ENCODE data around the gene PCDHGA2. TPM values are rescaled to one million over a fixed set of nuclear protein-coding genes. Genes with fewer than 3 reads are reported as not detected.
"Not testable (repeated sequence)": the region's sequence is repeated elsewhere in the genome, so short reads cannot be mapped to it uniquely, and the experiment has no call there.

The PCDHGA2 gene
- total RNA-seq, 1 experiment from 2014 or later: not detected

DNA sequence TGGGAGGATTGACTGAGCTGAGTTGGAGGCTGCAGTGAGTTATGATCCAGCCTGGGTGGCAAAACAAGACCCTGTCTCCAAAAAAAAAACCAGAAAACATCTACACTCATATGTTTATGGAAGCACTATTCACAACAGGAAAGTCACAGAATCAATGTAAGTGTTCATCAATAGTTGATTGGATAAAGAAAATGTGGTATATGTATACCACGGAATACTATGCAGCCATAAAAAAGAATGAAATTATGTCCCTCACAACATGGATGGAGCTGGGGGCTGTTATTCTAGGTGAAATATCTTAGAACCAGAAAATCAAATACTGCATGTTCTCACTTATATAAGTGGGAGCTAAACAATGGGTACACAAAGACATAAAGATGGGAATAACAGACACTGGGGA is 31.9 kb upstream of the PCDHGA2 start:
- H3K27ac ChIP-seq (ENCODE audit: low read length): no peak overlapping the region
- CTCF ChIA-PET: no interaction called here
- H3K4me1 ChIP-seq (ENCODE audit: insufficient read depth, low read length): no peaks in the 10 kb centered on the region
- no peaks in the 10 kb centered on the region for H3K36me3 ChIP-seq (ENCODE audit: low read depth, low read length)
- DNase-seq: no peak
- H4K20me1 ChIP-seq (ENCODE audit: low read length): no peaks in the 10 kb centered on the region
- H3K27me3 ChIP-seq (ENCODE audit: low read length): no peaks in the 10 kb centered on the region
- H2AFZ ChIP-seq (ENCODE audit: low read length): no peak overlapping the region
- no TSS peak for BruUV-seq (replicated peaks)
- no peak overlapping the region for H3K9ac ChIP-seq (ENCODE audit: low read length)
- H3K9me3 ChIP-seq (ENCODE audit: low read length): no peaks in the 10 kb centered on the region
- H3K4me2 ChIP-seq (ENCODE audit: low read length): no peak overlapping the region
- no peaks in the 10 kb centered on the region for H3K79me2 ChIP-seq (ENCODE audit: low read length)
- no peaks in the 10 kb centered on the region for H3F3A ChIP-seq (ENCODE audit: low read length, unreplicated experiment)
- no peaks in the 10 kb centered on the region for H3K9me2 ChIP-seq (replicated peaks; ENCODE audit: low read length)
- no peak for TF ChIP-seq EZH2 (IDR thresholded peaks at IDR 0.05; ENCODE audit: low read length, unreplicated experiment)
- no peak for TF ChIP-seq EZH2phosphoT487 (IDR thresholded peaks at IDR 0.05; ENCODE audit: borderline replicate concordance, low read length)
- TF ChIP-seq, protein P1, sequence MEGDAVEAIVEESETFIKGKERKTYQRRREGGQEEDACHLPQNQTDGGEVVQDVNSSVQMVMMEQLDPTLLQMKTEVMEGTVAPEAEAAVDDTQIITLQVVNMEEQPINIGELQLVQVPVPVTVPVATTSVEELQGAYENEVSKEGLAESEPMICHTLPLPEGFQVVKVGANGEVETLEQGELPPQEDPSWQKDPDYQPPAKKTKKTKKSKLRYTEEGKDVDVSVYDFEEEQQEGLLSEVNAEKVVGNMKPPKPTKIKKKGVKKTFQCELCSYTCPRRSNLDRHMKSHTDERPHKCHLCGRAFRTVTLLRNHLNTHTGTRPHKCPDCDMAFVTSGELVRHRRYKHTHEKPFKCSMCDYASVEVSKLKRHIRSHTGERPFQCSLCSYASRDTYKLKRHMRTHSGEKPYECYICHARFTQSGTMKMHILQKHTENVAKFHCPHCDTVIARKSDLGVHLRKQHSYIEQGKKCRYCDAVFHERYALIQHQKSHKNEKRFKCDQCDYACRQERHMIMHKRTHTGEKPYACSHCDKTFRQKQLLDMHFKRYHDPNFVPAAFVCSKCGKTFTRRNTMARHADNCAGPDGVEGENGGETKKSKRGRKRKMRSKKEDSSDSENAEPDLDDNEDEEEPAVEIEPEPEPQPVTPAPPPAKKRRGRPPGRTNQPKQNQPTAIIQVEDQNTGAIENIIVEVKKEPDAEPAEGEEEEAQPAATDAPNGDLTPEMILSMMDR (conservative IDR thresholded peaks at IDR 0.05; ENCODE audit: low read depth, low read length): no peak
- ATAC-seq: no peak
- H3K4me3 ChIP-seq (ENCODE audit: low read length): no peak overlapping the region
- intact Hi-C loops (cut with micrococcal nuclease): no loop called here
- POLR2A ChIA-PET (ENCODE audit: unreplicated experiment): no interaction called here

DNA sequence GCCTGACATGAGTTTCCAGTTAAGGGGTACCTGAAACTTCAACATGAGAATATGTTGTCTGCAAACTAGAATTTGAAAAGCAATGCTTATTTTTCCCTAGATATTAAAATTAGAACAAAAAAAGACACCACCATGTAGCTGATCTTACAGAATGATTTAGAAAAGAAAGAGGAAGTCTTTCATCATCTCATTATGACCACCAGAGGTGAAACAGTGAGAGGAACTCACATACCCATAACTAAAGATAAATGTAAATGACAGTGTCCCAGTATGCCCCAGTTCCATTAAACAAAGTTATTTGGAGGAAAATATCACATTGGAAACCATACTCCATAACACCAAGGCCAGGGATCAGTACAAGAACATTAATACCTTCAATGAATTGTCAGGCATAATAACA is 24.8 kb upstream of the PCDHGA2 start:
- no peak overlapping the region for H3K27ac ChIP-seq (ENCODE audit: low read length)
- no peak overlapping the region for H2AFZ ChIP-seq (ENCODE audit: low read length)
- no peaks in the 10 kb centered on the region for H4K20me1 ChIP-seq (ENCODE audit: low read length)
- no peak overlapping the region for H3K4me3 ChIP-seq (ENCODE audit: low read length)
- intact Hi-C loops (cut with micrococcal nuclease): no loop called here
- H3K4me2 ChIP-seq (ENCODE audit: low read length): no peak overlapping the region
- H3K9ac ChIP-seq (ENCODE audit: low read length): no peak overlapping the region
- no TSS peak for BruUV-seq (replicated peaks)
- ATAC-seq (no peak), DNase-seq (no peak)
- H3K4me1 ChIP-seq (ENCODE audit: insufficient read depth, low read length): no peaks in the 10 kb centered on the region
- ChIA-PET POLR2A (ENCODE audit: unreplicated experiment) (no interaction called here), CTCF (no interaction called here)
- no peaks in the 10 kb centered on the region for H3K9me2 ChIP-seq (replicated peaks; ENCODE audit: low read length)
- H3K27me3 ChIP-seq (ENCODE audit: low read length): no peaks in the 10 kb centered on the region
- H3K79me2 ChIP-seq (ENCODE audit: low read length): peaks cover 10% of the 10 kb centered on the region
- H3F3A ChIP-seq (ENCODE audit: low read length, unreplicated experiment): no peaks in the 10 kb centered on the region
- TF ChIP-seq EZH2phosphoT487 (IDR thresholded peaks at IDR 0.05; ENCODE audit: borderline replicate concordance, low read length) (no peak), EZH2 (IDR thresholded peaks at IDR 0.05; ENCODE audit: low read length, unreplicated experiment) (no peak)
- TF ChIP-seq, protein P1 (conservative IDR thresholded peaks at IDR 0.05; ENCODE audit: low read depth, low read length): no peak
- peaks cover 21% of the 10 kb centered on the region for H3K36me3 ChIP-seq (ENCODE audit: low read depth, low read length)
- H3K9me3 ChIP-seq (ENCODE audit: low read length): peaks cover 14% of the 10 kb centered on the region

DNA sequence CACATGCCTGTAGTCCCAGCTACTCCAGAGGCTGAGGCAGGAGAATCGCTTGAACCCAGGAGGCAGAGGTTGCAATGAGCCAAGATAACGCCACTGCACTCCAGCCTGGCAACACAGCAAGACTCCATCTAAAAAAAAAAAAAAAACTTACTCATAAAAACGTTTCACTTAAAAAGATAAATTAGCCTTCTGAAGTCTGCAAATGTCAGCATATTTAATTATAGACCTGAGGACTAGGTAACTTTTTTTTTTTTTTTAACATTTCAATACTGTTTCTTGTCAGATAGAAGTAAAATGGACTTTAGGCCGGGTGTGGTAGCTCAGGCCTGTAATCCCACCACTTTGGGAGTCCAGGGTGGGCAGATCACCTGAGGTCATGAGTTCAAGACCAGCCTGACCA is 21.6 kb upstream of the PCDHGA2 start:
- H3K27ac ChIP-seq (ENCODE audit: low read length); H3F3A ChIP-seq (ENCODE audit: low read length, unreplicated experiment); H2AFZ ChIP-seq (ENCODE audit: low read length); CTCF ChIA-PET; BruUV-seq (replicated peaks); H3K27me3 ChIP-seq (ENCODE audit: low read length); H3K4me3 ChIP-seq (ENCODE audit: low read length); POLR2A ChIA-PET (ENCODE audit: unreplicated experiment); H3K9me2 ChIP-seq (replicated peaks; ENCODE audit: low read length); ATAC-seq; H3K4me2 ChIP-seq (ENCODE audit: low read length); H3K4me1 ChIP-seq (ENCODE audit: insufficient read depth, low read length); DNase-seq; H4K20me1 ChIP-seq (ENCODE audit: low read length); intact Hi-C loops (cut with micrococcal nuclease); H3K9ac ChIP-seq (ENCODE audit: low read length): not testable (repeated sequence)
- Histone ChIP-seq H3K79me2 (ENCODE audit: low read length) (peaks cover 28% of the 10 kb centered on the region), H3K9me3 (ENCODE audit: low read length) (peaks cover 33% of the 10 kb centered on the region), H3K36me3 (ENCODE audit: low read depth, low read length) (peaks cover 36% of the 10 kb centered on the region)
